ENCODE results near the gene SPINT3. TPM values are rescaled to one million over a fixed set of nuclear protein-coding genes. Genes with fewer than 3 reads are reported as not detected.

The SPINT3 gene, protein sequence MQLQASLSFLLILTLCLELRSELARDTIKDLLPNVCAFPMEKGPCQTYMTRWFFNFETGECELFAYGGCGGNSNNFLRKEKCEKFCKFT
- not detected for total RNA-seq (ENCODE audit: unreplicated experiment)
- long read RNA-seq, result 0 reads

DNA sequence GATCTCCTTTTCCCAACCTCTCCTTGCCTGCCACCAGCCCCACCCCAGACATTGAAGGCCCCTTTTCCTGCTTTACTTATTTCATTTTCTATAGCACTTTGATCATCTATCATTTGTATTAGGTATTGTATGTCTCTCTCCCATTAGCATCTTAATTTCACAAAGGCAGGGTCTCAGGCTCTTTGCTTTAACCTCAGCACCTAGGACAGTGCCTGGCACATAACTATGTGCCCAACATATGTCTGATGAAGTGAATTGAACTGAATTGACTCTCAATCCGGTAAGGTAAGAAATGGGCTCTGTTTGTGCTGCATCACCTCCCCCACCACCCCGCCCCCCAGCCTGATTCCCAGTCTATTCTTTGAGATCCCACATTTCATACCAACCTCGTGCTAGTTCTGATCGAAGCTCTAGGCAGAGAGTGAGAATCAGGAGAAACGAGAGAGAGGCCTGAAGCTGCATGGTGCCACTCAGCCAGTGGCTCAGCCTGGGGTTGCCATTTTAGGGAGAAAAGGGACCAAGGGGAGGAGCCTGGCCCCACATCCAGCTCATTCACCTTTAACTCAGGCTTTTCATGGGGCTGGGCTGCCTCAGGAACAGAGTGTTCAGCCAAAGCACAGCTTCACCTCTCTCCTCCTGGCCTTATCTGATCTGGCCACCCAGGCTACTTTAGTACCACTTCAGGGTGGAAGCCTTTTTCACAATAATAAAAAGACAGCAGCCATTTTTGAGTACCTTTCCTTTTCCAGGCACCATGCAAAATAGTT lies at the start of gene SPINT3:
SPINT3 (minus strand) TSS at position 476 of the 767 bp plus-strand sequence; CDS start at position 462, 14 bp downstream.
- H3K27ac Mint-ChIP-seq (ENCODE audit: unreplicated experiment), result no peak within 1 kb of the TSS
- no peaks in the 10 kb centered on the region for H3K27me3 Mint-ChIP-seq (ENCODE audit: unreplicated experiment)
- no peak within 1 kb of the TSS for H3K4me3 Mint-ChIP-seq (ENCODE audit: unreplicated experiment)
- no peak for TF ChIP-seq CTCF (IDR thresholded peaks at IDR 0.05; ENCODE audit: partially characterized antibody, unreplicated experiment)
- H3K36me3 Mint-ChIP-seq (ENCODE audit: unreplicated experiment), result no peaks in the 10 kb centered on the region
- no peaks in the 10 kb centered on the region for H3K9me3 Mint-ChIP-seq (ENCODE audit: unreplicated experiment)
- no peak for DNase-seq
- no peaks in the 10 kb centered on the region for H3K4me1 Mint-ChIP-seq (ENCODE audit: low read depth, unreplicated experiment)

- Mint-ChIP-seq H3K4me3 (ENCODE audit: unreplicated experiment) (no peak overlapping the region), H3K9me3 (ENCODE audit: unreplicated experiment) (peaks cover 2% of the 10 kb centered on the region), H3K4me1 (ENCODE audit: low read depth, unreplicated experiment) (no peaks in the 10 kb centered on the region), H3K27me3 (ENCODE audit: unreplicated experiment) (peaks cover 3% of the 10 kb centered on the region), H3K36me3 (ENCODE audit: unreplicated experiment) (no peaks in the 10 kb centered on the region), H3K27ac (ENCODE audit: unreplicated experiment) (no peak overlapping the region)
- no peak for DNase-seq
- no peak for TF ChIP-seq CTCF (IDR thresholded peaks at IDR 0.05; ENCODE audit: partially characterized antibody, unreplicated experiment)
These were observed 49.4 kb upstream of the SPINT3 start for GRCh38 chr20:45564760-45565276.

DNA sequence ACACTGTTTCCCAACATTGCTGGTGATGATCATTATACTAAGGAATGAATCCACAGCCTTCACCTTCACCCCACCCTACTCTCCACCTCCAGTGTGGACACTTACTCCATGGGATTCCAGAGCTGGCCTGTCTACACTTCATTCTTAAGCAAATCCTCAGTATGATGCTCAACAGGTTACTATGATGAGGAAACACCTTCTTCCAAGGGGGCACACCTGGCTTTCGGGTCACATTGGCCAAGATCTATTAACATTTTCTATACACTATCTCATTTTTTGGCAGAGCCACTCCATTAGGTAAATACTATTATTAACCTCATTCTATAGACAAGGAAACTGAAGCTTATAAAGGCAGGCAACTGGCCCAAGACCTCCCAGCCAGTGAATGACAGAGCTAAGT lies 39.8 kb upstream of the SPINT3 start:
- no peaks in the 10 kb centered on the region for H3K27me3 Mint-ChIP-seq (ENCODE audit: unreplicated experiment)
- H3K4me1 Mint-ChIP-seq (ENCODE audit: low read depth, unreplicated experiment), result no peaks in the 10 kb centered on the region
- no peaks in the 10 kb centered on the region for H3K36me3 Mint-ChIP-seq (ENCODE audit: unreplicated experiment)
- H3K9me3 Mint-ChIP-seq (ENCODE audit: unreplicated experiment), result no peaks in the 10 kb centered on the region
- H3K4me3 Mint-ChIP-seq (ENCODE audit: unreplicated experiment), result no peak overlapping the region
- no peak for TF ChIP-seq CTCF (IDR thresholded peaks at IDR 0.05; ENCODE audit: partially characterized antibody, unreplicated experiment)
- no peak for DNase-seq
- H3K27ac Mint-ChIP-seq (ENCODE audit: unreplicated experiment), result no peak overlapping the region

DNA sequence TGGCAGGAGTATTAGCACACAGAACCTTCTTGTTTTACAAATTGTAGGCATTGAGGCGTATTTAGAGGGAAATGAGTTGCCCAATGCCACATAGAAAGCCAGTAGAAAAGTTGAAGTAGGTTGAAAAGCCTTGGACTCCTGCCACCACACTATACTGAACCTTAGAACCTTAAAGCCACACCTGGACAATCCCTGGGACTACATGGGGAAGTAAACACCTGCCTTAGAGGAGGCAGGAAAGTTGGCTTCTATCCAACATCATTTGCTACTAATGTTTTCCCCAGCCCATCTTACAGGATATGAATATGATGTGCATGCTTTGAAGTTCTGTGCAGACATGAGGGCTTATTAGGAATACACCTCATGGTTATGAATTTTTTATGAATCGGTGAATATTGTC lies 37.0 kb upstream of the SPINT3 start:
- DNase-seq, result no peak
- no peak for TF ChIP-seq CTCF (IDR thresholded peaks at IDR 0.05; ENCODE audit: partially characterized antibody, unreplicated experiment)
- Mint-ChIP-seq H3K4me1 (ENCODE audit: low read depth, unreplicated experiment) (no peaks in the 10 kb centered on the region), H3K4me3 (ENCODE audit: unreplicated experiment) (no peak overlapping the region), H3K27me3 (ENCODE audit: unreplicated experiment) (no peaks in the 10 kb centered on the region), H3K9me3 (ENCODE audit: unreplicated experiment) (no peaks in the 10 kb centered on the region), H3K27ac (ENCODE audit: unreplicated experiment) (no peak overlapping the region), H3K36me3 (ENCODE audit: unreplicated experiment) (no peaks in the 10 kb centered on the region)

DNA sequence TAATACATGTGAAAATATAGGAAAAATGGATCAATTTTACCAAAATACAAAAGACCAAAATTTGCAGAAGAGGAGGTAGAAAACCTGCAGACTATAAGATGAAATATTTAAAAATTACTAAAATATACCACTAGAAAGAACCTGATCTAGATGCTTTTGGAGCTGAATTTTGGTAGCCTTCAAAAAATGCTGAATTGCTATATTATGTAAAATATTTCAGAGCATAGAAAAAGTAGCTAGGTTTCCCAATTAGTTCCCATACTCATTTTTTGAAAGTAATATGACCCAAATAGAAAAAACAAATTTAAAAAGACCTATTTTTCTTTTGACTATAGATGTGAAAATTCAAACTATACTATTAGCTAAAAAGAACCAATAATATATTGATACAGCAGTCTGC lies 35.3 kb upstream of the SPINT3 start:
- no peak for DNase-seq
- H3K4me3 Mint-ChIP-seq (ENCODE audit: unreplicated experiment), result no peak overlapping the region
- no peaks in the 10 kb centered on the region for H3K36me3 Mint-ChIP-seq (ENCODE audit: unreplicated experiment)
- H3K27ac Mint-ChIP-seq (ENCODE audit: unreplicated experiment), result no peak overlapping the region
- no peaks in the 10 kb centered on the region for H3K9me3 Mint-ChIP-seq (ENCODE audit: unreplicated experiment)
- no peaks in the 10 kb centered on the region for H3K4me1 Mint-ChIP-seq (ENCODE audit: low read depth, unreplicated experiment)
- no peak for TF ChIP-seq CTCF (IDR thresholded peaks at IDR 0.05; ENCODE audit: partially characterized antibody, unreplicated experiment)
- no peaks in the 10 kb centered on the region for H3K27me3 Mint-ChIP-seq (ENCODE audit: unreplicated experiment)

Data from glutamatergic neuron (in vitro differentiated cells).